Activated CD8-positive, alpha-beta memory T cell treated with anti-CD3 and anti-CD28 coated beads, Interleukin-2, amount 50 U/mL, for 48 hours (primary cell): ENCODE data around the gene LRPPRC.
A peak's percentile ranks its signal among the peaks of the same experiment; 100 is the strongest.
"Not testable (repeated sequence)": the region's sequence is repeated elsewhere in the genome, so short reads cannot be mapped to it uniquely, and the experiment has no call there.

Experiments
- DNase-seq: peaks from one replicate; pipeline ENCODE4 v3.0.0-alpha.2; 2020

The LRPPRC gene

DNA sequence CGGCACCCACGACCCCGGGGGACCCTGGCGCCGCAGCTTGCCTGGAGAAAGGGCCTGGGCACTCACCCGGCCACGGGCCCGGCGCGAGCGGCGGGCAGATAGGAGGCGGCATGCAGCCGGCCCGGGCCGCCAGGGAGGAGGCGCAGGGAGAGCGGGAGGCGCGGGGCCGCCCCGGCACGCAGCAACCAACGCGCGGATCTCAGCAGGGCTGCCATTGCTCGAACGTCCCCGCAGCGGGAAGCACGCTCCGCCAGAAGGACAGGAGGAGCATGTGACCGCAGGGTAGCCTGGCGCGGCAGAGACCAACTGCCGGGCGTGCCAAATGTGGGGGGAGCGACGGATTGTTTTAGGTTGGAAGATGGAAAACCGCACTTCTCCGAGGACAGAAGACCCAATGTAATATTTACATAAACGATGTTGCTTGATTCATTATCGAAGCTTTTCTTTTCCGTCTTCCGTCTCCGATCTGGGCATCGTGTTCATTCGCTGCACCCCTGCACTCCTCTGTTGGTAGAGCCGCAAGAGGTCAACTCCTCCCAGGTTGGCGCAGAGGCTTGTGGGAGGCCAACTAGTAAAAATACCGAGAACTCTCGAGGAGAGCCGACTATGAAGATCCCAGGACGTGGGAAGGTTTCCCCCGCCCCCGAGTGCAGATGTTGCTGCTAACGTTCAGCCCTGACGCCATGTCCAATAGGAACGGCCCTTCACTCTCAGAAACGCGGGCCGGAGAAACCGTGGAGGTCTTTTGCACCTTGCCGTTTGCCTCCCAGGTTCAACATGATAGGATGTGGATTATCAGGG, at the start of gene LRPPRC:
Gene LRPPRC, minus strand, starts transcription at position 257 of the 801 bp plus-strand sequence. Its CDS starts 42 bp downstream, at position 215.
- peak; percentile 89 for DNase-seq

DNA sequence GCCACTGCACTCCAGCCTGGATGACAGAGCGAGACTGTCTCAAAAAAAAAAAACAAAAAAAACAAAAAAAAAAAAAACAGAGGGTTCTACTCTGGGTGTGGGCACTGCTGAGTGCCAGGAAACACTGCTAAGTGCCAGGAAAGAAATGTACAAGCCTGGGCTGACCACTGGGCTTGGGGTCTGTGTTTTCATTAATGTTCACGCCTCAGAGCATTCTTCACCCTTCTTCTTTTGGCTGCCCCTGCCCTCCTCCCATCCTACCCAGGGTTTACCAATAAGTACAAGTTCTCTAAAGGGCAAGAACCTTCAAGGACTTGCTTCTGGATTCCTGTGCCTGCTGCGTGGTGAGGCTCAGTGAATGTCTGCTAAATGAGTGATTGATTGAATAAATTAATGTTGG, 49.3 kb upstream of the LRPPRC start:
- DNase-seq, result no peak

- peak; percentile 89 for DNase-seq
Measured at GRCh38 chr2:44044281-44044720, 48.5 kb upstream of the LRPPRC start.

- DNase-seq, result no peak
Measured at GRCh38 chr2:44040365-44040764, 44.6 kb upstream of the LRPPRC start.

DNA sequence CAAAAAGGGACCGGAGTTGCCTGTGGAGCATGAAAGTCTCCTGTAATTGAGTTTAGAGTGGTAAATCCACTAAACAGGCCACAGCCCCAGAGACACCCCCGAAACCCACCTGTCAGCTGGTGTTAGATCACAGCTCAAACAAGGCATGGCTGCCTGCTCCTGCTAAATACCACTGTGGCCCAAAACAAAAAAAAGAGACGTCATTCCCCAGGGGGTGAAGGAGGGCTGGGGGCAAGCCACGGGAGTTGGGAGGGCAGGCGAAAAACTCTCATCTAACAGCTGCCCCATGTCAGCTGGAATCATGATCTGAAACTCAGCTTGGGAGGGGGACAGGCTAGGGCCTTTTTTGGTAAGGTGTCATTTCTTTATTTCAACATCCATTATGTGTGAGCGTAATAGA, 42.5 kb upstream of the LRPPRC start:
- DNase-seq, result no peak

- DNase-seq, result no peak
Measured at GRCh38 chr2:44037221-44037620, 41.4 kb upstream of the LRPPRC start.

DNA sequence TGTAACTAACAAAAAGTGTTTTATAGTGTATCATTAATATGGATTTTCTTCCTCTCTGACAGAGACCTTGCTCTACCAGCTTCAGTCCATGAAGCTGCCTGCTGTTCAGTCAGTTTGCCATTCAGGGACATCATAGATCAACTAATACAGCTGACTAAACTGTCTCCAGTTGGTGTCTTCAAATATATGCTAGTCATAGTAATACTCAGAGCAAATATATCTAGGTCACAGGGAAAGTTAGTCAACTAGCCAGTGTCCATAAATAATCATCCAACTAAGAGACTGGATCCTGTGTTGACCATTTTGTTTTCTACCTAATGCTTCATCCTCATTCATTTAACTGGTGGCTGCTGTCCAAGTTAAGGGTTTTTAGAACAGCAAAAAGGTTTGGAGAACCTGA, 38.2 kb upstream of the LRPPRC start:
- DNase-seq, result no peak

DNA sequence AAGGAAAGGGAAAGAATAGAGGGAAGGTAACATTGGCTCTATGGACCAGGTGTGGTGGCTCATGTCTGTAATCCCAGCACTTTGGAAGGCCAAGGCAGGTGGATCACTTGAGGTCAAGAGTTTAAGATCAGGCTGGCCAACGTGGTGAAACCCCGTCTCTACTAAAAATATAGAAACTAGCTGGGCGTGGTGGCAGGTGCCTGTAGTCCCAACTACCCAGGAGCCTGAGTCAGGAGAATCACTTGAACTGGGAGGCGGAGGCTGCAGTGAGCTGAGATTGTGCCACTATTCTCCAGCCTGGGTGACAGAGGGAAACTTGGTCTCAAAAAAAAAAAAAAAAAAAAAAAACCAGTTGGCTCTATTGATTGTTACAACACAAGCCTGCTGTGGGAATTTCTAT, 31.3 kb upstream of the LRPPRC start:
- not testable (repeated sequence) for DNase-seq

- peak; percentile 66 for DNase-seq
Measured at GRCh38 chr2:44016282-44016681, 20.5 kb upstream of the LRPPRC start.

- no peak for DNase-seq
Measured at GRCh38 chr2:44015239-44015638, 19.4 kb upstream of the LRPPRC start.

DNA sequence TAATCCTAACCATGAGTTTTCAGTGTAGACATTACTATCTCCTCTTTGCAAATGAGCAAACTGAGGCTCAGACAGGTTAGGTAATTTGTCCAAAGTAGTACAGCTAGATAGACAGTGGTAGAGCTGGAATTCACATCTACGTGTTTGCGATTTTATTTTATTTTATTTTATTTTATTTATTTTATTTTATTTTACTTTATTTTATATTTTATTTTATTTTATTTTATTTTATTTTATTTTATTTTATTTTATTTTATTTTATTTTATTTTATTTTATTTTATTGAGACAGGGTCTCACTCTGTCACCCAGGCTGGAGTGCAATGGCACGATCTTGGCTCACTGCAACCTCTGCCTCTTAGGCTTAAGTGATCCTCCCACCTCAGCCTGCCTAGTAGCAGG, 17.4 kb upstream of the LRPPRC start:
- DNase-seq, result not testable (repeated sequence)

DNA sequence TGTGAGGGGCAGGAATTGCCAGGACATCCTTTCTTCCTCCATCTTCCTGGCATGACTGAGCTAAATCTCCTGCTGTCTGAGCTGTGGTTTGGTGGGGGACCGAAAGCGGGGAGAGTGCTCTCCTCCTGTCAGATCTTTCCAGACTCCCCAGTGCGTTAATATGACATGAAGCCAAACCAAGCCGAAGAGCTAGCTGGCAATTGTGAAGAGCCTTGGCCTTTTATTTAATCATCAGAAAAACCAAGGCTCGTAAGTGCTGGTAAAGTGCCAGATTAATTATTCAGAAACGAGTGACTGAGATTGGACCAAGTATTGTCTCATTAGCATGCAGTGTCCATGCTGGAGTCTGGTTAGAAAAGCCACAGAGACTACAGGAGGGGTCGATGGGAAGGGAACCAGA, 14.5 kb upstream of the LRPPRC start:
- no peak for DNase-seq

DNA sequence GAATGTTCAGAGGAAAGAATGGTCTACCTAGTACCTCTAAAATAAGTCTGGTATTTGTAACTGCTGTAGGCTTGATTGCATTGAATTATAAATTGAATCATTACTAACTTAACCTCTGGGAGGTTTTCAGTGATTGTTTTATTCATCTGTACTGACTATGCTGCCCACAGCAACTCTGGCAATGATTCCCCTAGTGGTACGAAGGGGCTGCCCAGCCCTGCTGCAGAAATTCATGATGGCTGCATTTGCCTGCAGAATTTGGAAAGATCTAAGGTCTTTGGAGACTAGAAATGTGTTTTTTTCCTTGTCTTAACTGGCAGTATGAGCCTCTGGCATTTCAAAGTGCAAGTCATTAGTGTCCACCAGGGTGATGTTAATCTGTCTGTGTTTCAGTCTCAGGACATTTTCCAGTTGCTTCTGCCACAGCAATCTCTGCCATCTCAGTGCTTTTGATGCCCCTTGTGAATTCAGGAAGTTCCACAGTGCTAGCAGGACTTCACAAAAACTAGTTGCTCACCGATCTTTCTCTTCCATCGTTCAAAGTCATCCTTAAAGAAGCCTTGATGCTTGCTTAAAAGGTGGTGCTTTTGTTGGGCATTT, 13.4 kb upstream of the LRPPRC start:
- no peak for DNase-seq

GRCh38 chr2:44005846-44006245, 10.1 kb upstream of the LRPPRC start:
- DNase-seq, result no peak

GRCh38 chr2:44004735-44005602, 9.2 kb upstream of the LRPPRC start:
- DNase-seq, result no peak

- no peak for DNase-seq
Measured at GRCh38 chr2:44001716-44002115, 5.9 kb upstream of the LRPPRC start.

- DNase-seq, result no peak
Measured at GRCh38 chr2:43998263-43998662, 2.5 kb upstream of the LRPPRC start.

DNA sequence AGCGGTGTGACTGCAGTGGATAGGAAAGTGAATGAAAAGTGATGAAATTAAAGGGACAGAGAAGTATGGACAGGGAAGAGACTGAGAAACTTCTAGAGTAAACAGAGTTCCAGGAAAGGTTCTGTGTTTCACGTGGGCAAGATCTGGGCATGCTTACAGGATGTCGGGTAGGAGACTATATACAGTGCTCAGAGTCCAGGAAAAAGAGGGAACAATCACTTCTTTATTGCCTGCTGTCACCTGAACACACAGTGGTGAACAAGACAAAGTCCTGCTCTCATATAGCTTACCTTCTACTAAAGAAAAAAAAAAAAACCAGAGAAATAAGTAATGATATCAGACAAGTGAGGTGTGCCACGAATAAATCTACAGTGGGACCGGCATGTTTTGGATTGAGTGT, 2.4 kb downstream of the LRPPRC start:
- DNase-seq, result no peak

GRCh38 chr2:43989545-43989944, 6.2 kb downstream of the LRPPRC start:
- no peak for DNase-seq

DNA sequence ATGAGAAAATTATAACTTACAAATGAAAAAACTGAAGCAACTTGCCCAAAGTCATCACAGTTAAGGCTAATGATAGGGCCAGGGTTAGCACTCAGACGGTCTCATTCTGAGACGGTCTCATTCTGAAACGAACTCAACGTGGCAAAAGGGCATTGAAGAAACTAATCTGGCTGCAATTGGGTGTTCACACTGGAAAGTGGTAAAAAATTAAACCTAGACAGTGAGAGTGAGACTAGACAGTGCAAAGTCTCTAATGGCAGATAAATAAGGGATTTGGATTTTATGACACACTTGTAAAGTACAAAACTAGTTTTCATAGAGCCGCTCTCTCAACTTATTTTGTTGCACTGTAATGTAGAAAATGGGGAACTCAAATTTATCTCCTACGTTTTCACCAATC, 9.2 kb downstream of the LRPPRC start:
- DNase-seq, result no peak

DNA sequence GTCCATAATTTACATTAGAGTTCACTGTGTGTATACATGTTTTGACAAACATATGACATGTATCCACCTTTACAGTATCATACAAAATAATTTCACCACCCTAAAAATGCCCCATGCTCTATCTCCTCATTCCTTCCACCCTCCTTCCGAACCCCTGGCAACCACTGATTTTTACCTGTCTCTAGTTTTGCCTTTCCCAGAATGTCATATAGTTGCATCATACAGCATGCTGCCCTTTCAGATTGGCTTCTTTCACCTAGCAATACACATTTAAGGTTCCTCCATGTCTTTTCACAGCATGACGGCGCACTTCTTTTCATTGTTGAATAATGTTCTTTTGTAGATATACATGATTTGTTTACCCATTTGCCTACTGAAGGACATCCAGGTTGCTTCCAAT, 10.4 kb downstream of the LRPPRC start:
- no peak for DNase-seq

- no peak for DNase-seq
Measured at GRCh38 chr2:43984533-43984932, 11.3 kb downstream of the LRPPRC start.

DNA sequence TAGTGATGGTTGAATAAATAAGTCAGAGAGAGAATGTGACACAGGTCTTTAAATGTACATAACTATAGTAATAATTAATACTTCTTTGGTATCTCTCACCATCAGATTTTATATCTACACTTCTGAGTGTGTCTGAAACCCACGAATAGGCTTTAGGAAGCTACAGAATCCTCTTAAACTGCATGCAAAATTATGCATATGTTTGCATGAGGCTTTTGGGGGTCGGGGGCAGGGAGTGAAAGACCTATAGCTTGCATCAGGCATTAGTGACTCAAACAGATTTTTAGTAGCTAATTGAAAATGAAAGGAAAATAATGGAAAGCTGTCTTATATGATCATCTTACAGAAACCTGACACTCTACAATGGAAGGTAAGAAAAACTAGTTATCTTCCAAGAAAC, 14.9 kb downstream of the LRPPRC start:
- no peak for DNase-seq
